ENCODE data around the gene TBC1D1.

The TBC1D1 gene

DNA sequence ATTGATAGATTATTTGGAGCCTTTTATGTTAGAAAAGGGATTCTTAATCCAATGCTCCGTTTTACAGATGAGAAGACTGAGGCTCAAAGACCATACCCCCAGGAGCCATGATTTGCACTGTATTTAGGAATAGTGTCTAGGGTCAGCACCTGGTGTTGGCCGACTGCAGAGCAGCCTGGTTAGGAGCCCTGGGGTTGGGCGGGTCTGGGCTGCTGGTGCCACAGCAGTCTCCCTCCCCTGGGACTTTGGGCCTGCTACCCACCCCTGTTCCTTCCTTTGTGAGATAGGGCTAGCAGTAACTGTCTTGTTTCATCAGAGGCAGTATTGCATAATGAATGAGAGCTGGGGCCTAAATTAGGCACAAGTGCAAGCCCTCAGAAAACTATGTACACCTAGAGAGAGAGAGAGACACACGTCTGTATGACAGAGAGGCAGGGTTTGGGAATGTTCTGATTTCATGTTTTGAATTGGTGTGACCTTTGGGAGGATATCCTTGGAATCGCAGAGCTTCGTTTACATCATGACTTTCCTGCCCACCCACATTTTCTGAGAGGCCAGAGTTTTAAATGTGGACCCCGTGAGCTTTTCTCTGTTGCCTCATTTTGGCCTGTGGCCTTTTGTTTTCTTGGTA lies 181.0 kb downstream of the TBC1D1 start:
- Histone ChIP-seq H4K91ac (ENCODE audit: low read depth, low read length, poor library complexity) (no peak overlapping the region), H3K27ac (replicated peaks; ENCODE audit: low read length) (no peak overlapping the region), H3K23ac (ENCODE audit: low read depth, low read length, poor library complexity) (no peak overlapping the region), H3K79me1 (ENCODE audit: low read depth, low read length) (no peaks in the 10 kb centered on the region), H2AFZ (ENCODE audit: low read length) (no peak overlapping the region), H3K4me1 (ENCODE audit: control insufficient read depth in 2 of 2, insufficient read depth in 1 of 2, low read depth in 1 of 2, low read length in 2 of 2) (peaks cover 2 to 4% of the 10 kb centered on the region in 2 donors), H3K36me3 (replicated peaks in 1 of 2; ENCODE audit: control insufficient read depth in 2 of 2, insufficient read depth in 2 of 2, low read length in 2 of 2) (peaks cover 4 to 28% of the 10 kb centered on the region in 2 donors), H3K9ac (ENCODE audit: low read depth, low read length, poor library complexity) (no peak overlapping the region), H2BK120ac (ENCODE audit: low read depth, low read length) (no peak overlapping the region), H3K18ac (ENCODE audit: low read length) (no peak overlapping the region), H3K14ac (ENCODE audit: low read length) (no peak overlapping the region), H2AK5ac (ENCODE audit: low read depth, low read length) (no peak overlapping the region), H4K8ac (ENCODE audit: low read depth, low read length) (no peak overlapping the region), H2BK15ac (ENCODE audit: low read length) (no peak overlapping the region), H2BK5ac (ENCODE audit: low read length) (no peak overlapping the region), H3K4me2 (ENCODE audit: insufficient read depth, low read length, poor library complexity, severe bottlenecking) (no peak overlapping the region), H3K4ac (ENCODE audit: low read length) (no peak overlapping the region), H2BK12ac (ENCODE audit: low read length) (no peak overlapping the region), H3K27me3 (ENCODE audit: control insufficient read depth in 3 of 3, insufficient read depth in 3 of 3, low read depth in 1 of 3, low read length in 3 of 3) (no peaks in the 10 kb centered on the region), H3K4me3 (ENCODE audit: low read length in 2 of 2) (no peak overlapping the region), H3K9me3 (replicated peaks in 1 of 2; ENCODE audit: control insufficient read depth in 2 of 2, insufficient read depth in 1 of 2, low read depth in 1 of 2, low read length in 2 of 2) (no peaks in the 10 kb centered on the region)
- DNase-seq (ENCODE audit: low spot score) = no peak
- no CpG with 5 or more reads among the region's 7 CpGs for WGBS, 2 donors (ENCODE audit: extremely low coverage in 2 of 2, insufficient read length in 2 of 2, insufficient replicate concordance in 1 of 2)

DNA sequence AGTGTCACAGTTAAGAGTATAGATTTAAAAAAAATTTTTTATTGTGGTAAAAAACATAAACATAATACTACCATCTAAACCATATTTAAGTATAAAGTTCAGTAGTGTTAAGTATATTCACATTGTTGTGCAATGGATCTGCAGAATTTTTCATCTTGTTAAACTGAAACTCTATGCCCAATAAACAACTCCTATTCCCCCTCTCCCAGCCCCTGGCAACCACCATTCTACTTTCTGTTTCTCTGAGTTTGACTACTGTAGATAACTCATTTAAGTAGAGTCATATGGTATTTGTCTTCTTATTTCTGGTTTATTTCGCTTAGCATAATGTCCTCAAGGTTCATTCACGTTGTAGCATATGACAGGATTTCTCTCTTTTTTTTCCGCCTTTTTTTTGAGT lies 181.7 kb downstream of the TBC1D1 start:
- H3K27me3 ChIP-seq (ENCODE audit: control insufficient read depth in 3 of 3, insufficient read depth in 3 of 3, low read depth in 1 of 3, low read length in 3 of 3) = no peaks in the 10 kb centered on the region
- H3K79me1 ChIP-seq (ENCODE audit: low read depth, low read length) = no peaks in the 10 kb centered on the region
- no peak overlapping the region for H4K8ac ChIP-seq (ENCODE audit: low read depth, low read length)
- no peak overlapping the region for H3K23ac ChIP-seq (ENCODE audit: low read depth, low read length, poor library complexity)
- DNase-seq (ENCODE audit: low spot score) = no peak
- H2BK120ac ChIP-seq (ENCODE audit: low read depth, low read length) = no peak overlapping the region
- H3K18ac ChIP-seq (ENCODE audit: low read length) = no peak overlapping the region
- H3K4ac ChIP-seq (ENCODE audit: low read length) = no peak overlapping the region
- no peak overlapping the region for H3K14ac ChIP-seq (ENCODE audit: low read length)
- no peak overlapping the region for H3K4me2 ChIP-seq (ENCODE audit: insufficient read depth, low read length, poor library complexity, severe bottlenecking)
- H3K4me3 ChIP-seq (ENCODE audit: low read length in 2 of 2) = no peak overlapping the region
- no peak overlapping the region for H2AFZ ChIP-seq (ENCODE audit: low read length)
- no peak overlapping the region for H2BK15ac ChIP-seq (ENCODE audit: low read length)
- no peaks in the 10 kb centered on the region for H3K9me3 ChIP-seq (replicated peaks in 1 of 2; ENCODE audit: control insufficient read depth in 2 of 2, insufficient read depth in 1 of 2, low read depth in 1 of 2, low read length in 2 of 2)
- H3K9ac ChIP-seq (ENCODE audit: low read depth, low read length, poor library complexity) = no peak overlapping the region
- H2BK12ac ChIP-seq (ENCODE audit: low read length) = no peak overlapping the region
- peaks cover 4 to 6% of the 10 kb centered on the region in 2 donors for H3K4me1 ChIP-seq (ENCODE audit: control insufficient read depth in 2 of 2, insufficient read depth in 1 of 2, low read depth in 1 of 2, low read length in 2 of 2)
- H3K36me3 ChIP-seq (replicated peaks in 1 of 2; ENCODE audit: control insufficient read depth in 2 of 2, insufficient read depth in 2 of 2, low read length in 2 of 2) = peaks cover 4 to 23% of the 10 kb centered on the region in 2 donors
- H2AK5ac ChIP-seq (ENCODE audit: low read depth, low read length) = no peak overlapping the region
- no CpG with 5 or more reads among the region's 3 CpGs for WGBS, 2 donors (ENCODE audit: extremely low coverage in 2 of 2, insufficient read length in 2 of 2, insufficient replicate concordance in 1 of 2)
- no peak overlapping the region for H4K91ac ChIP-seq (ENCODE audit: low read depth, low read length, poor library complexity)
- H2BK5ac ChIP-seq (ENCODE audit: low read length) = no peak overlapping the region
- no peak overlapping the region for H3K27ac ChIP-seq (replicated peaks; ENCODE audit: low read length)

DNA sequence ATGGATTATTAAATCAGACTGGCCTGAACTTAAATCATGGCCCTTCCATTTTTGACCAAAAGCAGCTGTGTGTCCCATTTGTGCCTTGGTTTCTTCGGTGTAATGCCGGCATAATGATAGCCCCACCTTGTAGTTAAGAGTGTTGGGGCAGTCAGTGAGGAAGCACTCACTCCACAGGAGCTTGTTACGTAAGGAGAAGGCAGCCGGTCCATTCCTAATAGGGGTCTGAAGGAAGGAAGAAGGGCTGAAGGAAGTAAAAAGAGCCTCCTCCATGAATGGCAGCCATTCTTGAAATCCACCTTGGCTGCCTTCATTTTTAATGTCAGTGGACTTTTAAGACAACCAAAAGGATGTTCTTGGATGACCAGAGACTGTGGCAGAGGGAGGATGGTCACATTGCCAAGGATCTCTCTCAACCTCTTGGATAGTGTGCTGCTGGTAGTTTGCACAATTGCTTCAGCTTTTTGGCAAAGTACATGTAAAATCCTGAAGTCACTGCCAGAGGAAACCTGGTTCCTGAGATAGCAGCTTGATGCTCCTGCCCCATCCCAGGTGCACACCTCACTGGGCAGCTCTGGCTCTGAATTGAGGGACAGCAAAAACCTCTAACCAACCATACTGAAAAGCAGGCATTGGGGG lies 182.8 kb downstream of the TBC1D1 start:
- no peak overlapping the region for H2BK15ac ChIP-seq (ENCODE audit: low read length)
- H4K91ac ChIP-seq (ENCODE audit: low read depth, low read length, poor library complexity) = no peak overlapping the region
- no peak for DNase-seq (ENCODE audit: low spot score)
- no peak overlapping the region for H2AFZ ChIP-seq (ENCODE audit: low read length)
- no peaks in the 10 kb centered on the region for H3K79me1 ChIP-seq (ENCODE audit: low read depth, low read length)
- no peak overlapping the region for H3K14ac ChIP-seq (ENCODE audit: low read length)
- H2BK5ac ChIP-seq (ENCODE audit: low read length) = no peak overlapping the region
- no peak overlapping the region for H3K23ac ChIP-seq (ENCODE audit: low read depth, low read length, poor library complexity)
- H3K4me3 ChIP-seq (ENCODE audit: low read length in 2 of 2) = no peak overlapping the region
- H2BK12ac ChIP-seq (ENCODE audit: low read length) = no peak overlapping the region
- H4K8ac ChIP-seq (ENCODE audit: low read depth, low read length) = no peak overlapping the region
- WGBS, 2 donors (ENCODE audit: extremely low coverage in 2 of 2, insufficient read length in 2 of 2, insufficient replicate concordance in 1 of 2) = no CpG with 5 or more reads among the region's 4 CpGs
- H3K9ac ChIP-seq (ENCODE audit: low read depth, low read length, poor library complexity) = no peak overlapping the region
- no peak overlapping the region for H3K27ac ChIP-seq (replicated peaks; ENCODE audit: low read length)
- H2AK5ac ChIP-seq (ENCODE audit: low read depth, low read length) = no peak overlapping the region
- no peak overlapping the region for H2BK120ac ChIP-seq (ENCODE audit: low read depth, low read length)
- no peak overlapping the region for H3K4me2 ChIP-seq (ENCODE audit: insufficient read depth, low read length, poor library complexity, severe bottlenecking)
- no peaks in the 10 kb centered on the region for H3K27me3 ChIP-seq (ENCODE audit: control insufficient read depth in 3 of 3, insufficient read depth in 3 of 3, low read depth in 1 of 3, low read length in 3 of 3)
- H3K18ac ChIP-seq (ENCODE audit: low read length) = no peak overlapping the region
- H3K36me3 ChIP-seq (replicated peaks in 1 of 2; ENCODE audit: control insufficient read depth in 2 of 2, insufficient read depth in 2 of 2, low read length in 2 of 2) = peaks cover 2 to 15% of the 10 kb centered on the region in 2 donors
- no peak overlapping the region for H3K4ac ChIP-seq (ENCODE audit: low read length)
- H3K9me3 ChIP-seq (replicated peaks in 1 of 2; ENCODE audit: control insufficient read depth in 2 of 2, insufficient read depth in 1 of 2, low read depth in 1 of 2, low read length in 2 of 2) = no peaks in the 10 kb centered on the region
- peaks cover 4 to 6% of the 10 kb centered on the region in 2 donors for H3K4me1 ChIP-seq (ENCODE audit: control insufficient read depth in 2 of 2, insufficient read depth in 1 of 2, low read depth in 1 of 2, low read length in 2 of 2)

DNA sequence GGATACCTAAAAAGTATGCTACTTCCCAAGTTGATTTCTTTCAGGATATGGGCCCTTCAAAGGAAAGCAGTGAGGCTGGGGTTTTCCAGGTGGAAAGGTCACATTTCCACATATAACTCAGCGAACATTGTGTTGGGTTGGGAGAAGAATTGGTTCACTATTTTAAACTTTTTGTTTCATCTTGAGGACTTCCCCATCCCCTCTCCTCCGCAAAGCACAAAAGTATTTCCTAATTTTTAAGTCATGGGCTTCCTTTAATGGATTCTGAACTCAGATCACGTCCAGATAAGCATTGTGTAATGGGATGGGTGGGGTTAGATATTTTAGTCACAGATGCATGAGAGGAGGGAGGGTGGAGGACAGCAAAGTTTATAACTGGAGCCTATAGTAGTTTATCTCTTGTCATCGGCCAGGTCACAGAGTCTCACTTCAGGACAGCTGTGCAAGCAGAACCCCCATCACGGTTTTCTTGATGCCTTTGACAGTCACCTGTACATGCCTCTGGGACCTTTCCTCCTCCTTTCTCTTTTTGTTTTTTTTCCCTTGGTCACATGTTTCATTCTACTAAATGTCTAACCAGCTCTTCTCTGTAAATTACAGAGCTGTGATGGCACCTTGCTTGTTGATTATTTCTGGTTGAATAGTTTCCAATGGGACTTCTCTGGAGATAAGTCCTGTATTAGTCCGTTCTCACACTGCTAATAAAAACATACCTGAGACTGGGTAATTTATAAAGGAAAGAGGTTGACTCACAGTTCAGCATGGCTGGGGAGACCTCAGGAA lies 184.7 kb downstream of the TBC1D1 start:
- no peak overlapping the region for H2BK120ac ChIP-seq (ENCODE audit: low read depth, low read length)
- H2BK12ac ChIP-seq (ENCODE audit: low read length) = no peak overlapping the region
- H2BK5ac ChIP-seq (ENCODE audit: low read length) = no peak overlapping the region
- no peak for DNase-seq (ENCODE audit: low spot score)
- H3K4me2 ChIP-seq (ENCODE audit: insufficient read depth, low read length, poor library complexity, severe bottlenecking) = no peak overlapping the region
- no peak overlapping the region for H2AFZ ChIP-seq (ENCODE audit: low read length)
- H3K14ac ChIP-seq (ENCODE audit: low read length) = no peak overlapping the region
- no peak overlapping the region for H2BK15ac ChIP-seq (ENCODE audit: low read length)
- no peaks in the 10 kb centered on the region for H3K9me3 ChIP-seq (replicated peaks in 1 of 2; ENCODE audit: control insufficient read depth in 2 of 2, insufficient read depth in 1 of 2, low read depth in 1 of 2, low read length in 2 of 2)
- H3K4ac ChIP-seq (ENCODE audit: low read length) = no peak overlapping the region
- H3K36me3 ChIP-seq (replicated peaks in 1 of 2; ENCODE audit: control insufficient read depth in 2 of 2, insufficient read depth in 2 of 2, low read length in 2 of 2) = peaks cover 2 to 15% of the 10 kb centered on the region in 2 donors
- no peak overlapping the region for H3K18ac ChIP-seq (ENCODE audit: low read length)
- no CpG with 5 or more reads among the region's 6 CpGs for WGBS, 2 donors (ENCODE audit: extremely low coverage in 2 of 2, insufficient read length in 2 of 2, insufficient replicate concordance in 1 of 2)
- peaks cover 0 to 14% of the 10 kb centered on the region in 2 donors for H3K4me1 ChIP-seq (ENCODE audit: control insufficient read depth in 2 of 2, insufficient read depth in 1 of 2, low read depth in 1 of 2, low read length in 2 of 2)
- no peak overlapping the region for H3K4me3 ChIP-seq (ENCODE audit: low read length in 2 of 2)
- no peaks in the 10 kb centered on the region for H3K79me1 ChIP-seq (ENCODE audit: low read depth, low read length)
- no peak overlapping the region for H3K27ac ChIP-seq (replicated peaks; ENCODE audit: low read length)
- H4K8ac ChIP-seq (ENCODE audit: low read depth, low read length) = no peak overlapping the region
- H3K23ac ChIP-seq (ENCODE audit: low read depth, low read length, poor library complexity) = no peak overlapping the region
- no peak overlapping the region for H3K9ac ChIP-seq (ENCODE audit: low read depth, low read length, poor library complexity)
- no peak overlapping the region for H2AK5ac ChIP-seq (ENCODE audit: low read depth, low read length)
- H4K91ac ChIP-seq (ENCODE audit: low read depth, low read length, poor library complexity) = no peak overlapping the region
- no peaks in the 10 kb centered on the region for H3K27me3 ChIP-seq (ENCODE audit: control insufficient read depth in 3 of 3, insufficient read depth in 3 of 3, low read depth in 1 of 3, low read length in 3 of 3)

All from neuronal stem cell (in vitro differentiated cells).